GM21737 (cell line): ENCODE data around the gene SGPL1.

Experiments used
- ATAC-seq: cut with Tn5 transposase; IDR thresholded peaks from one replicate; pipeline ENCODE4 v1.9.1; 2021; ENCODE audit warnings: mild to moderate bottlenecking, moderate library complexity; ENCODE audit not compliant: unreplicated experiment

Gene SGPL1

GRCh38 chr10:70809726-70810125, 6.0 kb upstream of the SGPL1 start:
- no peak for ATAC-seq

GRCh38 chr10:70810967-70811366, 4.8 kb upstream of the SGPL1 start:
- no peak for ATAC-seq

DNA sequence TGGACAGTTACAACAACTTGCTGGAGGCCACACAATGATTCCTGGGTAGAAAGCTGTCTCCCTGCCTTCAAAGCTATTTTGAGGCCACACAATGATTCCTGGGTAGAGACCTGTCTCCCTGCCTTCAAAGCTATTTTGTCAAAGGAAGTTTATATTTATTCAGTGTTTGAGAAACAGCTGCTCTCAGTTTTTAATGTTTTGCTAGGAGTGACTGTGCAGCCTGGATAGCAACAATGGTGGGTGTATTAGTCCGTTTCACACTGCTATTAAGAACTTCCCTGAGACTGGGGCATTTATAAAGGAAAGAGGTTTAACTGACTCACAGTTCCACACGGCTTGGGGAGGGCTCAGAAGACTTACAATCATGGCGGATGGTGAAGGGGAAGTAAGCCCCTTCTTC, 3.9 kb upstream of the SGPL1 start:
- no peak for ATAC-seq

DNA sequence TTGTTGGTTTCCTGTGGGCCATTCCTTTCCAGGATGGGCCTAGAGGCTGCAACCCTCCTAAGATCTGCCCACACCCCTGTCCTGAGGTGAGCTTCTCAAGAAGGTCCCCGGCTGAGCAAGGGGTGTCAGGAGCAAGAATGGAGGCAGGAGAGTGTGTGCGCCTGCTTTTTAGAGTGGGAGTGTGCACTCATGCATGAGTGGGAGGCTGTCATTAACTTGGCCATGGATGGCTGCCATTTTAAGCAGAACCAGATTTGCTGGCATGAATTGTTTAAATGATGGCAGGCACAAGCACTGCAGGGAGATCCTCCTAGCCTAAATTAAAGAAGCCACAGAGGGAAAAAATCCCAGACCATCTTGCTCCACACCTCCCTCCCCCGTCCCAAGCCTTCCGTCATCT, 2.9 kb upstream of the SGPL1 start:
- no peak for ATAC-seq

- ATAC-seq: no peak
These were observed 1.6 kb upstream of the SGPL1 start for GRCh38 chr10:70814126-70814525.

DNA sequence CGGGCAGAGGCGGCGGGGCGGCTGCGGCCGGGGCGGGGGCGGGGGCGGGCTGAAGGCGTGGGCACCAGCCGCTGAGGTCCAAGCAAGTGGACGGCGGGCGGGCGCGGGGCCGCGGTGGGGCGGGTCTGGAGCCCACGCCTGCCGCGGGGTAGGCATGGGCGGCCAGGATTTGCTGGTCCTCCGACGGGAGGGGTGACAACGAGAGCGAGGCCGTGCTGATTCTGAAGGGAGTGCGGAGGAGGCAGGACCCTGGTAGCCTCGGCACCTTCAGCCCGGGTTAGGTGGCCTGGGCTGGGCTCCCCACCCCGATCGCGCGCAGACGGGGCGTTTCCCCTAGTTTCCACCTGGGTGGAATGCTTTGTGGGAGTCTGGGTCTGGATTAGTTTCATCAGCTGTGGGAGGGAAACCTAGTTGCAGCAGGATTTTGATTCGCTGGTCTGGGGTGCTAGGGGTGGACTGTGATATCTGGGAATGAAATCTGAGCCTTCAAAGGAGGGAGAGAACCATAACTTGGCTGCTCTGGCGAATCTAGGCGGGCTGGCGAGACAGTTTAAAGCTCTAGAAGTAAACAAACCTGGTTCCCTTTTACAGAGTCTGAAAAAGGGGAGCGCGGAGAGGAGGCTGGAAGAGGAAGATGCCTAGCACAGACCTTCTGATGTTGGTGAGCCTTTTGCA, 609 bp downstream of the SGPL1 start:
- ATAC-seq: peak; percentile 22

GRCh38 chr10:70820976-70821750, 5.4 kb downstream of the SGPL1 start:
- ATAC-seq: no peak

DNA sequence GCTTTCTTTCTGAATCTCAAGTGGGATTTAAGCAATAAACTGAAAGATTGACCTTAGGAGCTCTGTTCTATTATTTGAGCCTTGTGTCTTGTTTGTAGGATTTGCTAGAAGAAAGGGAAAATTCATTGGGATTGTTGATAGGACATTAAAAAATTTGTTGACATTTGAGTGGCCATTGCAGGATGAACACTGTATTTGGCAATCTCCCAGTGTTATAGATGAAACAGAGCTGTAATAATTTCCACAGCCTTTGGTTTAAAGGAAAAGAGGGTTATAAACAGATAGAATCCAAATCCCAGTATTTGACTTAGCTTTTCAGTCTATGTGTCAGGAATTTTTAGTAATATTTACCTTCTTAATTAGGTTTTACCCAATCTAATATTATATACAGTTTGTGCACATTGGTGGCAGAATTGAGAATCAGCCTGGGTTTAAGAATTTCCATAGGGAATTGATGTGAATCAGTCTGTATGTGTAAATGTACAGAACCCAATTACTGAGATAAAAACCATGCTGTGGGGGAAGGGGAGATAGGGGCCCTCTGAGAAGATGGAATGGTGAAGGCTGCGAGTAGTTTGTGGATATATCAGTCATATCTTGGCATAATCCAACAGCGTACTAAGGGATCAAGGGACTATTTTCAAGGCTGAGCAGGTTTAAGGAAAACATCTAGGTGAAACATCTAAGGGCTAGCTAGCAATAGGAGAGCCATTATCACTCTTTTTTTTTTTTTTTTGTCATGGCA, 6.5 kb downstream of the SGPL1 start:
- ATAC-seq: no peak

DNA sequence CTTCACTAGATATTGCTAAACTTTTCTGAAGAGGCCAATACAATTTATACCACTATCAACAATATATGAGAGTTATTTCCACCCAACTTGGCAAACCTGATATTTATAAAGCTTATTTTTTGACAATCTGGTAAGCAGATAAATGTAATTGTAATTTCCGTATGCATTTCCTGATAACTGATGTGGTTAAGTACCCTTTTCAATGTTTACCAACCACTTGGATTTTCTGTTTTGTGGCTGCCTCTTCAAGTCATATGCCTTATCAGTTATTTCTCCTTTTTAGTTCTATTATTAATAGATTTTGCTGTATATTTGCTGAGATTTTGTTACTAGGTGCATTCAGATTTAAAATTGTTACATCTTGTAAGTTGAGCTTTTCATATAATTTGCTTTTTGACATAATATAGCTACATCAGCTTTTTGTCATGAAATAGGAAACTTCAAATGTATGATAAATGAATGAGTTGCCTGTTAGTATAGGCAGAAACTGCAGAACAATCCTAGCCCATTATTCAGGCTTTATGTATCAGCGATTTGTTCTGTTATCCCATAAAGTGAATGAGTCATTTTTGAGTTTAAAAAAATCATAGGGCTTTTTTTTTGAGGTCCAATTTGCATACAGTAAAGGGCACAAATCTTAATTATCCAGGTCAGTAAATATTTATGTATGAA, 11.5 kb downstream of the SGPL1 start:
- ATAC-seq: no peak

- ATAC-seq: no peak
These were observed 13.2 kb downstream of the SGPL1 start for GRCh38 chr10:70828923-70829322.

DNA sequence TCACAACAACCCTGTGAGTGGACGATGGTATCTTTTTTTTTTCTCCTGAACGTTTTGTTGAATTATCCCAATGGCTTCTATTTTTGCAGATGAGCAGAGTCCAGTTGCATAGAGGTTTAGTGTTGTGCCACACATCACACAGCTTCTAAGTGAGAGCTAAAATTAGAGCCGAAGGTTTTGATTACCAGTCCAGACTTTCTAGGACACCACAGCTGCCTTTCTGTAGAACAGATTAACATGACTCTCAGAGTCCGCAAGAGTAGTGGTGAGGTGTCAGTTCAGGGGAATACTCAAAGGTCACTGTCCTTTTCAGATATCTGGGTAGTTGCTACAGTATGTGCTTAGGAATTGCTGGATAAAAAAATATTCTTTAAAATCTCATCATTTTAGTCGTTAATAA, 13.8 kb downstream of the SGPL1 start:
- ATAC-seq: no peak

DNA sequence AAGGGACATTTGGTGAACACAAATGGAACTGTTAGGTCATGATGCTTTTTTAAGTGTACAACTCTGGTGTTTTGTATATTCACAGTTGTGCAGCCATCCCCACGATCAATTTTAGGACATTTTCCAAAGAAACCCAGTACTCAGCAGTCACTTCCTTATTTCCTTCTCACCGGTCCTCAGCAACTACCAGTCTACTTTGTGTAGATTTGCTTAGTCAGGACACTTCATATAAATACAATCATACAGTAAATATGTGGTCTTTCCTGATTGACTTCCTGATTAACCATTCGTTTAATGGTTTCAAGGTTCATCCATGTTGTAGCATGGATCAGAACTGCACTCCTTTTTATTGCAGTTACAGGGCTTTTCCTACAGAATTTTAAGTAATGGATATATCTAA, 14.4 kb downstream of the SGPL1 start:
- no peak for ATAC-seq

GRCh38 chr10:70832221-70832620, 16.5 kb downstream of the SGPL1 start:
- ATAC-seq: no peak

DNA sequence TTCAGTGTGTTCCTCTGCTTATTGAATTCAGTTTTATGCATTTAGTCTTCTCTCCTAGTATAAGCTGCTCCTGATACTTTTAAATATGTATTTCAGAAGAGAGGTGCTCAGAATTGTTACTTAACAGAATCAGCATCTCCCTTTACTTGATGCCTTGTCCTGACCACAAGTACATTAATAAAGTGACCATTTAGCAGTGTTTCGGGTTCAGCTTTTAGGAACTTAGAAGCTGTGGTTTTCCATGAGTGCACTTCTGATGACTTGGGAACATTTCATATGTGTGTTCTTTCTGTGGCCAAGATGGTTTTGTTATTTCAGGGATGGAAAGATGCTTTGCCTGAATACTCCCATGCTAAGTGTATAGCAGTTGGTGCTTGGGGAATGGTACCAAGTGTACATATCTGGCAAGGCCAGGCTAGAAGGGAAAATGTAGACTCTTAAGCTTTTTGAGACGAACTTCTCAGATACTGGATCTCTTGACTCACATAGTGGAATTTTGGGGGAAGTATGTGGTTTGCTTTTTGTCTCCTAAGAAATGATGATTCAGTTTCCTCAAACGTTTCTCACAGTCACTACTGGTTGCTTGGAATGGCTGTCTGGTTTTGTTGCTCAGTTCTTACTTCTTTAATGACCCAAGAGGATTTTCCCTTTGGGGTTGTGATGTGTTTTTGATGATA, 17.2 kb downstream of the SGPL1 start:
- no peak for ATAC-seq

- no peak for ATAC-seq
These were observed 17.9 kb downstream of the SGPL1 start for GRCh38 chr10:70833601-70834000.

DNA sequence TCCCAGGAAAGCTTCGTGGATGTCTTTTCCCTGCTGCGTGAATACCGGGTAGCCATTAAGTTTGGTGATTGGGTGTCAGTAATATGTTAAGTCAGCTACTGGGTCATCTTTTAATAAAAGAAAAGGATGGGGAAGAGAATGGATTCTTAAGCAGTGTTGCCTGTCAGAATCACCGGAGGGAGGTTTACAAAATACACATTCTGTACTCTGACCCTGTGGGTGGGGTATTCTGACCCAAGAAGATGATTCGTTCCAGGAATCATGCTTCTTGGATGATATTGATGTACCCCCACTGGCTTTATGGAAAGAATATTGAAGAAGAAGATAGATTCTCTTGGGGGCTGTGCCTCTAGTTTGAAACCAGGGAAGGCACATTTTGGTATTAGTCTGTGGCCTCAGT, 18.3 kb downstream of the SGPL1 start:
- no peak for ATAC-seq

DNA sequence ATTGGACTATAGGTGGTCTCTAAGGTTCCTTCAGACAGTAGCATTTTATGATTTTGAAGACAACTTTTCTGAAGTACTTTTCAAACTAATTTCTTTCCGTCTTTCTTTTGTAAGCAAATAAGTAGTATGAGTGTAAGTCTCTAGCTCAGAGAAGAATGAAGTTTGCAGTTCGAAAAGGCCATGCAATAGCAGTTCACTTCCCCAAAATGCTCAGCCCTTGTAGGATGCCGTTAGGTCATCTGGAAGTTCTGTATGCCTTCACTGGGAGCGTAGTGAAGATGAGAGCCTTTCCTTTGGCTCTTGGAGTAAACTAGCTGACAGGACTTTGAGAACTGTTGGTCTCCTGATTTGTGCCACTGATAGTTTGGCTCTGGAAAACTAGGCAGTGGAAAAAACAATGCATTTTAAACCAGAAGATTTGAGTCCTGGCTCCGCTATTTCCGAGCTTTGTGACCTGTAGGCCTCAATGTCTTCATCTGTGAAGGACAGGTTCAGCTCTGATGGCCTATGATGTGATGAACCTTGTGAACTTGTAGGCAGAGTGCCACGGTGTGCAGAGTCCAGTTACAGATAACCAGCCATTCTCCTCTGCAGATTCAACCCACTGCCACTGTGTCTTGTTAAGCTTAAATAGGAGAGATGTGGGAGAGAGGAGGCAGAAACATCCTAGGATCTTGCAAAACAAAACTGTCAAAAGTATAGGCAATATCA, 18.8 kb downstream of the SGPL1 start:
- ATAC-seq: no peak

DNA sequence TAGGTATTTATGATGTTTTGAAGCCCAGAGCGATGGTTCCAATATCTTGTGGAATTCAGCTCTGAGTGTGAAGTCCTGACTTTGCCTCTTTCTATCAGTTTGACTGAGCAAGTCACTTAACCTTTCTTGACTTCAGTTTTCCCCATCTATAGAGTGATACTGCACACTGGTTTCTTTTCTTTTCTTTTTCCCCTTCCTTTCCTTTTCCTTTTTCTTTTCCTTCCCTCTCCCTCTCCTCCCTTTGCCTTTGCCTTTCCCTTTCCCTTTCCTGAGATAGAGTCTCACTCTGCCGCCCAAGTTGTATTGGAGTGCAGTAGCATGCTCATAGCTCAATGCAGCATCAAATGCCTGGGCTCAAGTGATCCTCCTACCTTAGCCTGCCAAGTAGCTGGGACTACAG, 20.6 kb downstream of the SGPL1 start:
- no peak for ATAC-seq

DNA sequence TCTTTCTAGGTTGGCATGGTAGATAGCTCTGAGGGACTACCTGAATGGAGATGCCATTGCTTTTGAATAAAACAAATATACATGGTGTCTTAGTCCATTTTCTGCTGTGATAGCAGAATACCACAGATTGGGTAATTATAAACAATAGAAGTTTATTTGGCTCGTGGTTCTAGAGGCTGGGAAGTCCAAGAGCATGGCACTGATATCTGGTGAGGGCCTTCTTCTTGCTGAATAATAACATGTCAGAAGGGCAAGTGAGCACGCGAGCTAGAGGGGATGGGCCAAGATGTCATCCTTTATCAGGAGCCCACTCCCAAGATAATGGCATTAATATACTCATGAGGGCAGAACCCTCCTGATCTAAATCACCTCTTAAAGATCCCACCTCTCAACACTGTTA, 21.9 kb downstream of the SGPL1 start:
- no peak for ATAC-seq

DNA sequence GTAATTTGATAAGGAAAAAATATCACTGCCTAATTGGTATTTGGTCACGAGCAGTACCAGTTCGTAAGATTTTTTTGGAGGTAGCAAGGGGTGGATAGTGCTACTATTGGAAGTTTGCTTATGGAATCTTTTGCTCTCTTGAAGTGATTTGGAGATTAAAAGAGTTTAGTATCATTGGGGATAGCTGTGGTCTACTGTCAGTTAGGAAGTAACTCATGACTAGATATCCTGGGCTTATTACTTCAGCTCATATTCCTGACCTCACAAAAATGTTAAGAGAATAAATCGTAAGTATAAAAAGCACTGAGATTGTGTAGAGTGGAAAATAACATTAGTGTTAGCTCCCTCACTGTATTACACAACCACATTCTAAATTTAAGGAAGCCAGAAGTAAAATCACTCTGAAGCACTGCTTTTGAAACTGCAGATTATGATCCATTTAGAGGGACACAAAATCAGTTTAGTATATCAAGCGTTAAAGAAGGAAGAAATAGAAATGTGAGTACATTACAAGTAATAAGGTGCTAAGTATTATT, 22.6 kb downstream of the SGPL1 start:
- ATAC-seq: no peak
